Endothelial cell of umbilical vein (primary cell): ENCODE data around the gene KCTD1.

Experiments
- CTCF ChIP-seq, 2 donors: IDR thresholded peaks; 1 replicate in 1 of 2; 2 replicates in 1 of 2; pipeline ENCODE4 v1.5.1; 2011; ENCODE audit warnings: low read length in 2 of 2, mild to moderate bottlenecking in 2 of 2, moderate library complexity in 2 of 2, control low read depth in 1 of 2, inconsistent platforms in 1 of 2, low read depth in 1 of 2; ENCODE audit not compliant: insufficient read depth in 1 of 2; ENCODE audit errors: extremely low read depth in 1 of 2
- GATA2 ChIP-seq: IDR thresholded peaks from 2 replicates; pipeline ENCODE4 v1.7.0; 2011; ENCODE audit warnings: low read depth, mild to moderate bottlenecking, moderate library complexity, mixed read lengths, low read length; ENCODE audit not compliant: insufficient read length, insufficient read depth
- MYC ChIP-seq: IDR thresholded peaks from one replicate; pipeline ENCODE4 v1.6.1; 2011; ENCODE audit warnings: mild to moderate bottlenecking, low read depth, low read length
- POLR2A ChIP-seq: IDR thresholded peaks from 2 replicates; pipeline ENCODE4 v1.6.1; 2012; ENCODE audit warnings: low read depth, mild to moderate bottlenecking, control low read depth, low read length

DNA sequence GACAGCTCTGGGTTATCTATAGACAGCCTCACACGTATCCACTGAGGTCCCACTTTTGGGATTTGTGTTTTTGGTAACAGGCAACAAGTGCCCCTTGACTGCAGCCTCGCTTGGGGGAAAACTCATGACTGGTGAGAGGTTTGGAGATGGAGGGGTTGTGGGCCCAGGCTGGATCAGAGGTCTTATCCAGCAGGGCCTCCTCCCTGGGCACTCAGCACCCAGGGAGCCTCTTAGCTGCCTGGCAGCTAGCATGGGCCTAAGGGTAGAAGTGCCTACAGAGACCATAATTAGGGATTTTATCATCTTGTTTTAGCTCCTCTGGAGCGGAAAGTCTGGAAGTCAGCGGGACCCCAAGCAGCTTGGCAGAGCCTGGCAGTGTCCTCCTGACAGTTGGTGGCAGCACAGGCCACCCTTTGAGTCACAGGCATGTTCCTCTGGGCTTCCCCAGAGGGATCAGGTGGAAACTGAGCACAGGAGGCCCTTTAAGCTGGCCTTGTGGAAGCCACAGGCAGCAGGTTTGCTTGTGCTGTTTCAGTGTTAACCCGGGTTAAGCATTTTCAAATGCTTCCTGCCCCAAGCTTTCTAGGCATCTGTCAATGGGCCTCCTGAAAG, 143.1 kb downstream of the KCTD1 start:
- TF ChIP-seq CTCF (IDR thresholded peaks at IDR 0.05; ENCODE audit: extremely low read depth in 1 of 2, insufficient read depth in 1 of 2, low read depth in 1 of 2, low read length in 2 of 2) (peak; percentile 35 to 53), GATA2 (no peak), MYC (no peak), POLR2A (no peak)
